RWPE2 (cell line): Measurements from ENCODE around the gene PRKACA.

Experiments
- ATAC-seq: fragments of 200-7000 bp; cut with Tn5 transposase; 3 replicates; pipeline ENCODE4 v1.9.1; 2021; ENCODE audit warnings: low read depth
- DNase-seq: peaks from one replicate; pipeline ENCODE4 v3.0.0-alpha.2; 2020; ENCODE audit warnings: low spot score
- H3K27ac ChIP-seq: fragments of 450-650 bp; 2 replicates; pipeline ENCODE4 v1.5.1; 2017; ENCODE audit warnings: mild to moderate bottlenecking; ENCODE audit not compliant: poor library complexity, severe bottlenecking
- H3K27me3 ChIP-seq: fragments of 250-450 bp; sonication (Bioruptor Pico); 2 replicates; pipeline ENCODE4 v1.5.1; 2021; ENCODE audit warnings: mild to moderate bottlenecking, moderate library complexity; ENCODE audit not compliant: insufficient read depth, poor library complexity, severe bottlenecking
- H3K36me3 ChIP-seq: fragments of 250-450 bp; sonication (Bioruptor Pico); 2 replicates; pipeline ENCODE4 v1.5.1; 2020; ENCODE audit warnings: low read depth, mild to moderate bottlenecking, moderate library complexity
- H3K4me1 ChIP-seq: fragments of 250-450 bp; sonication (Bioruptor Pico); 2 replicates; pipeline ENCODE4 v1.5.1; 2021; ENCODE audit warnings: mild to moderate bottlenecking, moderate library complexity; ENCODE audit not compliant: insufficient read depth, poor library complexity, severe bottlenecking
- H3K4me3 ChIP-seq: fragments of 250-450 bp; sonication (Bioruptor Pico); 2 replicates; pipeline ENCODE4 v1.5.1; 2021; ENCODE audit warnings: mild to moderate bottlenecking, moderate library complexity; ENCODE audit not compliant: severe bottlenecking
- H3K9me3 ChIP-seq: fragments of 250-450 bp; sonication (Bioruptor Pico); 2 replicates; pipeline ENCODE4 v1.5.1; 2021; ENCODE audit warnings: mild to moderate bottlenecking, moderate library complexity; ENCODE audit not compliant: severe bottlenecking
- CTCF ChIP-seq: fragments of 450-650 bp; IDR thresholded peaks from one replicate; pipeline ENCODE4 v1.5.1; 2017; ENCODE audit warnings: mild to moderate bottlenecking, moderate library complexity; ENCODE audit not compliant: poor library complexity, severe bottlenecking

Gene PRKACA

DNA sequence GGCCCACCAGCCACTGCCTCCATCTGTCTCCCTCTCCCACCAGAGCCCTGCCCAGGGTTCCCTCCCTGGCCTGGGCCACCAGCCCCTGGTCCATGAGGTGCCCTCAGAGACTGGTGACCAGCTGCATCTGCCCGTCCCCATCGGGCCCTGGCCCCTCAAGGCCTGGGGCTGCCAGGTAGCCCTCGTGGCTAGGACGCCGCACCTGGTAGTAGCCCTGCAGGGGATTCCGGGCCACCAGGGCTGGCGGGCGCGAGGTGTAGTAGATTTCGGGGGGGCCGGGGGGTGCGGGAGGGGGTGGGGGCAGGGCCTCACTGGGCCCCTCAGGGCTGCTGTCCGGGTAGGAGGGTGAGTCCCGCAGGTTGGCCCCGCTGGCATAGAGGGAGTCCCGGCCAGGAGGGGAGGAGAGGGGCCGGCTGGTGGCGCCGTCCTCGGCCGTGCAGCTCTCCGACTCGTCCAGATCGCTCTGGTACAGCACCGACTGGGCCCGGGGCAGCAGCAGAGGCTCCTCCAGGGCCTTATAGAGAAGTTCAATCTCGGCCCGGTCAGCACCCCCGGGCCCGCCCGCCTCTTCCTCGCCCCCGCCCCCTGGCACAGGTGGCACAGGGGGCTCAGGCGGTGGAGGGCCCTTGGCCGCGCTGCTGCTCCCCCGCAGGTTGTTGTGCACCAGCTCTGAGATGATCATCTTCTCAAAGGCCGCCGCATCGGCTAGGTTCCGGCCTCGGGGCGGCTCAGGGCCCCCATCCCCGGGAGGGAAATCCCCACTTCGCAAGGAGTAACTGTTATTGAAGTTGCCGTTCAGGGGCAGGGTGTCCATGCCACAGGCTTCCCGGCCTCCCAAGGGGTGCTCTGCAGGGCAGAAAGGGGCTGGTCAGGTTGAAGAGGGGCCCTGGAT, 33.5 kb upstream of the PRKACA start:
- no peak overlapping the region for H3K4me3 ChIP-seq
- H3K4me1 ChIP-seq, result no peaks in the 10 kb centered on the region
- no peak for ATAC-seq
- no peaks in the 10 kb centered on the region for H3K27me3 ChIP-seq
- H3K36me3 ChIP-seq, result no peaks in the 10 kb centered on the region
- no peak for TF ChIP-seq CTCF
- no peak overlapping the region for H3K27ac ChIP-seq
- DNase-seq, result no peak
- no peaks in the 10 kb centered on the region for H3K9me3 ChIP-seq

- DNase-seq (no peak), ATAC-seq (no peak)
- H3K27ac ChIP-seq, result no peak overlapping the region
Measured at GRCh38 chr19:14150041-14150769, 32.6 kb upstream of the PRKACA start.

GRCh38 chr19:14149509-14149994, 32.0 kb upstream of the PRKACA start:
- H3K27ac ChIP-seq, result no peak overlapping the region
- no peak for TF ChIP-seq CTCF
- no peak for ATAC-seq

More at GRCh38 chr19:14150041-14150769, 32.6 kb upstream of the PRKACA start:
- Histone ChIP-seq H3K36me3 (no peaks in the 10 kb centered on the region), H3K27me3 (no peaks in the 10 kb centered on the region), H3K4me3 (no peak overlapping the region), H3K9me3 (no peaks in the 10 kb centered on the region), H3K4me1 (no peaks in the 10 kb centered on the region)
- TF ChIP-seq CTCF, result no peak

GRCh38 chr19:14148751-14149410, 31.3 kb upstream of the PRKACA start:
- H3K27ac ChIP-seq, result no peak overlapping the region

More at GRCh38 chr19:14149509-14149994, 32.0 kb upstream of the PRKACA start:
- no peaks in the 10 kb centered on the region for H3K9me3 ChIP-seq
- no peak for DNase-seq
- H3K27me3 ChIP-seq, result no peaks in the 10 kb centered on the region
- no peaks in the 10 kb centered on the region for H3K4me1 ChIP-seq
- no peaks in the 10 kb centered on the region for H3K36me3 ChIP-seq
- H3K4me3 ChIP-seq, result no peak overlapping the region

More at GRCh38 chr19:14148751-14149410, 31.3 kb upstream of the PRKACA start:
- no peaks in the 10 kb centered on the region for H3K36me3 ChIP-seq
- no peak for TF ChIP-seq CTCF
- H3K27me3 ChIP-seq, result no peaks in the 10 kb centered on the region
- no peaks in the 10 kb centered on the region for H3K9me3 ChIP-seq
- H3K4me3 ChIP-seq, result no peak overlapping the region
- ATAC-seq (no peak), DNase-seq (no peak)
- H3K4me1 ChIP-seq, result no peaks in the 10 kb centered on the region
